CD4-positive, alpha-beta T cell treated with Interleukin-4 for 4 hours (primary cell): Measurements from ENCODE around the gene RNF207.
"Not testable (repeated sequence)": the region's sequence is repeated elsewhere in the genome, so short reads cannot be mapped to it uniquely, and the experiment has no call there.

ENCODE experiments used
- DNase-seq: peaks from one replicate; pipeline ENCODE4 v3.0.0-alpha.2; 2020

The RNF207 gene

GRCh38 chr1:6200188-6200809 is 5.6 kb upstream of the RNF207 start:
- DNase-seq = no peak

- DNase-seq = no peak
Observed at GRCh38 chr1:6202256-6202655, 3.7 kb upstream of the RNF207 start.

- DNase-seq = no peak
Observed at GRCh38 chr1:6206520-6206855, 569 bp downstream of the RNF207 start.

- no peak for DNase-seq
Observed at GRCh38 chr1:6207075-6207885, 1.4 kb downstream of the RNF207 start.

- no peak for DNase-seq
Observed at GRCh38 chr1:6207921-6208320, 2.0 kb downstream of the RNF207 start.

GRCh38 chr1:6208723-6209660 is 3.1 kb downstream of the RNF207 start:
- DNase-seq = no peak

- DNase-seq = no peak
Observed at GRCh38 chr1:6209661-6210580, 4.0 kb downstream of the RNF207 start.

GRCh38 chr1:6210591-6211355 is 4.9 kb downstream of the RNF207 start:
- no peak for DNase-seq

- no peak for DNase-seq
Observed at GRCh38 chr1:6211731-6212130, 5.8 kb downstream of the RNF207 start.

GRCh38 chr1:6212193-6212959 is 6.5 kb downstream of the RNF207 start:
- DNase-seq = no peak

- no peak for DNase-seq
Observed at GRCh38 chr1:6218375-6219164, 12.7 kb downstream of the RNF207 start.

- DNase-seq = not testable (repeated sequence)
Observed at GRCh38 chr1:6219641-6220040, 13.7 kb downstream of the RNF207 start.

- no peak for DNase-seq
Observed at GRCh38 chr1:6220236-6220635, 14.3 kb downstream of the RNF207 start.

GRCh38 chr1:6221210-6221784 is 15.4 kb downstream of the RNF207 start:
- no peak for DNase-seq

GRCh38 chr1:6222636-6223035 is 16.7 kb downstream of the RNF207 start:
- DNase-seq = no peak

- no peak for DNase-seq
Observed at GRCh38 chr1:6223617-6224016, 17.7 kb downstream of the RNF207 start.

- no peak for DNase-seq
Observed at GRCh38 chr1:6224718-6225117, 18.8 kb downstream of the RNF207 start.

GRCh38 chr1:6225651-6226050 is 19.7 kb downstream of the RNF207 start:
- no peak for DNase-seq

- no peak for DNase-seq
Observed at GRCh38 chr1:6233376-6233775, 27.5 kb downstream of the RNF207 start.
